Stimulated activated CD8-positive, alpha-beta memory T cell treated with anti-CD3 and anti-CD28 coated beads, Interleukin-12 subunit alpha, Interleukin-12 subunit beta, amount 100 ng/mL, for 24 hours (primary cell): Measurements from ENCODE around the gene MADD.

Experiments used
- DNase-seq: peaks from one replicate; pipeline ENCODE4 v3.0.0-alpha.2; 2020; ENCODE audit errors: extremely low read depth

MADD gene

DNA sequence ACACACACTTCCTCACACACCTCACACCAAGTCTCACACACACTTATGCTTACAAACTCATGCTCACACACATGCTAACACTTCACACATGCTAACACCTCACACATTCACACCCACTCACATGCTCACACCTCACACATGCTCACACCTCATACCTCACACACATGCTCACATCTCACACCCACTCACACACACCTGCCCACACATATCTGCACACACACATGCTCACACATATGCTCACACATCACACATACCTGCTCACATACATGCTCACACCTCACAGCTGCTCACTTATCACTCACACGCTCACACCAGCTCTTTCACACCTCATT is 87.0 kb downstream of the MADD start:
- DNase-seq, result no peak

DNA sequence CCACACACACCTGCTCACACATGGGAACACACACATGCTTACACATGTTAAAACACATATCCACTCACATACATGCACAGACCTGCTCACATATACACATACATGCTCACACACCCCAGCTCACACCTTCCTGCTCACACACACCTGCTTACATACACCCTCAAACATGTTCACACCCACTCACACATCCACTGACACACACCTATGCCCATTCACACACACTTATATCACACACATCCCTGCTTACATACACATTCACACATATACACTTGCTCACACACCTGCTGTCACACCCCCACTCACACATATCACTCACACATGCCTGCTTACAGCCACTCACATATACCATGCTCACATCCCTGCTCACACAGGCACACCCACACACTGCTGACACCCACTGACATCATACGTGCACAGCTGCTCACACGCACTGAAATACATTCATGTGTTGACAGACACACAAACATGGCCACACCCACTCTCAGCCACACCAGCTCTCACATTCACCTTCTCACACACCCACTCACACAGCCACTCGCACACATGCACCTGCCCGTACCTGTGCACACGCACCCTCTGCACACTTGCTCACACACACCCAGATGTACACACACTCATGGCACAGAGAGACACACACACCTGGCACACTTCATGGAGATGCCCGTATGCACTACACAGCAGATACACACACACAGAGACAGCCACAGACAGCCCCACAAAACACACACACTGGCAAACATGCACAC is 88.2 kb downstream of the MADD start:
- DNase-seq, result no peak

DNA sequence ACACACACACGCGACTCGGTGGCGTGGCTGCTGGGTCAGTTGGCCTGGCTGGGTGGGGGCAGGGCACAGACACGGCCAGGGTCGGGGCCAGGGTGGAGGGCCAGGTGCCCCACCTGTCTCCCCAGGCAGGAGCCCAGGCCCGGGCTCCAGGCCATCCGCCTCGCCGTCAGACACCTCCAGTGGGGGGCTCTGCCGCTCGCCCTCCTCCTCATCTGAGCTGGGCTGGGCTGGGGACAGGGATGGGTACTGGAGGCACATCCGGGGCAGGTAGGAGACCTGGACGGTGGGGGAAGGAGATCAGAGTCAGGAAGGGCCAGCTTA is 88.8 kb downstream of the MADD start:
- DNase-seq, result no peak

DNA sequence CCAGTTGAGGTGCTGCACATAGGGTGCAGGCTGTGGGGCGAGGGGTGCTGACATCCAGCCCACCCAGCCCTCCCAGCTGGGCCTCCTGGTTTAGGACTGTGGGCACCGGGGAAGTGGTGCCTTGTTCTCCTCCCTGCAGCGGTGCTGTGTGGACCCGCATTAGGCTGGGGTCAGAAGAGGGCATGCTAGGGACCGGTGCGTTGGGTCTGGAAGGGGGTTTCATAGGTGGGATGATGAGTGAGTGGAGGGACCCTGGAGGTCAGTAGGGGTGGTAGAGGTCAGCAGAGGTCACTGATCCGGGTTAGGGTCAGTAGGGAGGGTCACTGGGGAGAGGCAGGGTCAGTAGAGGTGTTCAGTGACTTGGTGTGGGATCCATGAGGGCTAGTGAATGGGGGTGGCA is 89.2 kb downstream of the MADD start:
- DNase-seq, result no peak

DNA sequence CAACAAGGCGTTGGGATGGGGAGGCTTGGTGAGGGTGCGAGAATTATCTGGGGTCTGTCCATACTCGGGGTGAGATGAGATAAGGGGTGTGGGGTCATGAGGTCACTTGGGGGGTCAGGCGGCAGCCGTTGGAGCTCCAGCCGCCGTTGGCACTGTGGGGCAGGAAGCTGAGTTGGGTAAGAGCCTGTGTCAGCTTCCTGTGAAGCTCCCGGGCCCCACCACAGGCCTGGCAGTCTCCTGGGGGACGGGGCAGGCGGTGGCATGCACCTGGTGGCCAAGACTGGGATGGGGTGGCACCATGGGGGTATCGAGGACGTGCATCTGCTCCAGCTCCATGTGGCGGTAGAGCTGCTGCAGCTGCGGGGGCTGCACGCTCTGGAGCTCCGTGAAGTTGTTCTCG is 89.7 kb downstream of the MADD start:
- DNase-seq, result no peak

DNA sequence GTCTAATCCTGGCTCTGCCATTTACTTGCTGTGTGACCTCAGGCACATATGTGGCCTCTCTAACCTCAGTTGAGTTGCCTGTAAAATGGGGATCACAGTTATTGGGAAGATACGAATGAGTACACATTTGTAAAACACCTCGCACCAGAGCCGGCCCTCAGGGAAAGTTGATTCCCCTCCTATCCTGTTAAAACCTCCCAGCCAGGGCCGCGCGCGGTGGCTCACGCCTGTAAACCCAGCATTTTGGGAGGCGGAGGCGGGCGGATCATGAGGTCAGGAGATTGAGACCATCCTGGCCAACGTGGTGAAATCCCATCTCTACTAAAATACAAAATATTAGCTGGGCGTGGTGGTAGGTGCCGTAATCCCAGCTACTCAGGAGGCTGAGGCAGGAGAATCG is 90.4 kb downstream of the MADD start:
- no peak for DNase-seq

DNA sequence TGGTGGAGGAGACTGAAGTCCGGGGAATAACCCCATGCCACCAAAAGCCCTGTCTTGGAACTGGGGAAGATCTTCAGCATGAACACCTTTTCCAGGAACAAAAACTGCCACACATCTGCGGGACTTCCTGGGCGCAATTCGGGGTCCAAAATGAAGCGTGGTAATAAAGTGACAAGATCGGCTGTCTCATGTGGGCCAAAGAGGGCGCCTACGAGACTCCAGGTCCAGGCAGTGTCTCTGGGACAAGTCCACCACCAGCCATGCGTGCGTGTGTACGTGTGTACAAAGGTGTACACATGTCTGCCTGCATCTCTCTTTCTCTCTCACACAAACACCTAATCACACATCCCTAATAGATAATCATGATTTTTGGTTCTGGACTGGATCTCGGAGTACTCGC is 91.5 kb downstream of the MADD start:
- DNase-seq, result no peak

DNA sequence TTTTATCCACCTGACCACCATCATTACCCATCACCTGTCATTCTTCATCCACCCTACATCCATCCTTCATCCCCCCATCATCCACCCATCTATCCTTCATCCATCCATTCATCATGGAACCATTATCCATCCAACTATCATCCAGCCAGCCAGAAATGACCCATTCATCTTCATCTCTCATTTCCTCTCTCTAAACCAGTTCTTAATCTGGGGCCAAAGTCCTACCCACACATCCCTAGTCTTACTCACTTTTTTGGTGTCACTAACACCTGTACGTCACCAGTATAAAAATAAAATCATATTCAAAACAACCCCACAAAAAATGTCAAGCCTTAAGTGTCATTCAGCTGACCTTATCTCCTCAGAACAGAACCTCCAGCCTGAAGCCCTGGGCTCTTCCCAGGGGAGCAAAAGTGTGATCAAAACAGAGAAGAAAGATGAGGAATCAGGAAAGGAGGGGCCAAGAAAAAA is 96.1 kb downstream of the MADD start:
- DNase-seq, result no peak

DNA sequence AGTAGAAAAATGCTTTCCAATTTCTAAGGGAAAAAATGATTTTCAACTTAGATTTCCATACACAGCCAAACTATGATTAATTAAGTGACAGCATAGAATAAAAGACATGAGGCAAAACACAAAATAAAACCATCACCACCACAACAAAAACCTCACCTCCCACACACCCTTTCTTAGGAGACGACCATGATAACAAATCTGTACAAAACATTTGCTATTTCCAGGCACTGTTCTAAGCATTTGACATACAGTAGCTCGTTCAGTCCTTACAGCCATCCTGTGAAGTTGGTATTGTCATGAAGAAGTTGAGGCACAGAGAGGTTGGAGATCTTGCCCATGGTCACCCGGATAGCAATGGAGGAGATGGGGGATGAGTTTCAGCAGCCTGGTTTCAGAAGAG is 99.7 kb downstream of the MADD start:
- no peak for DNase-seq

DNA sequence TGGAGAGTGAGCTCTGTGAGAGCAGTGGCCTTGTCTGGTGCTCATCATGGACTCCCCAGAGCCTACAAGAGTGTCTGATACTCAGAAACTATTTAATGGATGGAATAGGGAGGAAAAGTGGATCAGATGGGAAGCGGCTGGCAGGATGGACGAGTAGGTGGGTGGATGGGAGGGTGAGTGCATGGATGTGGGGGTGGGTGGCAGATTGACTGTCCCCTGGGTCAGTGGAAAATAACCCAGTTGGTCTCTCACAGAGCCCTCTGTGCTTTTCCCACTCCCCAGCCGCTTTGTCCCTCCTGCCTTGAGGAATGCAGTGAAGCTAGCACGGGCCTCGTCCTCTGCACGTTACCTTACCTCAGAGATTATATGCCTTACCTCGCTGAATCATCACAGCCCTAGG is 102.5 kb downstream of the MADD start:
- DNase-seq, result no peak

DNA sequence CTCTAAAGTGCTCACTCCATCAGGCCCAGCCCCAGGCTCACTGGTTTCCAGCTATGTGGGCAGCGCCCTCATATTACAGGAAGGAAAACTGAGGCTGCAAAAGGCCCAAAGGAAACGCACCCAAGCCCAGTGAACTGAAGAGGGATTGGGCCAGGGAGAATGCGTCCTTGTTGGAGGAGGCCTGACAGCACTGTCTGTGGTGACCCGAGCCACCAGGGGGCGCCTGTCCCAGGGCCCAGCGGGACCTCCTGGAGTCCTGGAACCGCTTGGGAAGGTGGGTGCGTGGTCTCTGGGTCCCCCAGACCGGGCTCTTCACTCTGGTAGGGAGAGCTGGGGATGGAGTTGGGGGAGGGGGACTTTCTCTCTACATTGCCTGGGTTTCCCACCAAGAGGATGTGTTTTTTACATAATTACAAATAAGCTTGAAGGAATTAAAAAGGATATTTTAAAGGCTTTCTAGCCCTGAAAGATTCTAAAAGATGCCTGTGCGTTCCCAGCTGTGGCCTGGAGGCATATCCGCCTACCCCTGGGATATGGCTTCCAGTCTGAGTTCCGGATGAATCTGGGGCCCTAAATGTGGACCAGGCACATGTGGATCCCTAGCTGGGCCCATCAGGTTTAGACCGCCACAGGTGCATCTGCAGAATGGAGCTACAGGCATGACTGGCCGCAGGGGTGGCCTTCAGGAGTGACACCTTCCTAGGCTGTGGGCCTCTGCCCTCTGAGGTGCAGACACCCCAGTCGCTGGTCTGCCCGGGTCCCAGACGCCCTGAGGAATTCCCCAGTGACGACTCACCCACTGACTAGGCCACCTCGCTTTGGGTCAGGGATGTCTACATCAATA is 104.2 kb downstream of the MADD start:
- peak; percentile 69 for DNase-seq

DNA sequence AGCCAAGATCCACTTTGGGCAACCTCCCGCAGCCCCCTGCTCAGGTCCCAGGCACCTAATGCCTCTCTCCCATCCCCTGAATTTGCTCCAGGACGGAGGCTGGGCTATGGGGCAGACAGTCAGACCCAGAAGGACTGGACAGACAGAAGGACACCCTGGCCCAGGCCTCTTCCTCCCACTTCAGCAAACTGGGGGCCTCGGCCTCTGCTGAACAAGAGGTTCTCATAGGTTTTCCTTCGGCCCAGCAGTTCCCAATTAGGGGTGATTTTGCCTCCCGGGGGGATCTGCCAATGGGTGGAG is 104.7 kb downstream of the MADD start:
- DNase-seq, result no peak

DNA sequence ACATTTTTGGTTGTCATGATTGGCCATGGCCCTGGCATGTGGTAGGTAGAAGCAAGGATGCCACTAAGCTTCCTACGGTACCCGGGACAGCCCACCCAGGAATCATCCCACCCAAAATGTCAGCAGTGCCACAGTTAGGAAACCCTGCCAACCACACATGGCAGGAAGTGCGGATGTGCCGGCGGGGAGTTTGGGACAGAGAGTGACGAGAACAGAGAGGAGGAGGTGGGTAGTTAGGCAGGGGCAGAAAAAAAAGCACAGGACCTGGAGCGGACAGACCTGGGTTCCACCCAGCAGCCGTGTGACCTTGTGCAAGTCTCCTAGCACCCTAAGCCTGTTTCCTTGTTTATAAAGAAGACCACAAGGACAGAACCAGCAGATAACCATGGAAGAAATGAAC is 105.1 kb downstream of the MADD start:
- DNase-seq, result no peak

DNA sequence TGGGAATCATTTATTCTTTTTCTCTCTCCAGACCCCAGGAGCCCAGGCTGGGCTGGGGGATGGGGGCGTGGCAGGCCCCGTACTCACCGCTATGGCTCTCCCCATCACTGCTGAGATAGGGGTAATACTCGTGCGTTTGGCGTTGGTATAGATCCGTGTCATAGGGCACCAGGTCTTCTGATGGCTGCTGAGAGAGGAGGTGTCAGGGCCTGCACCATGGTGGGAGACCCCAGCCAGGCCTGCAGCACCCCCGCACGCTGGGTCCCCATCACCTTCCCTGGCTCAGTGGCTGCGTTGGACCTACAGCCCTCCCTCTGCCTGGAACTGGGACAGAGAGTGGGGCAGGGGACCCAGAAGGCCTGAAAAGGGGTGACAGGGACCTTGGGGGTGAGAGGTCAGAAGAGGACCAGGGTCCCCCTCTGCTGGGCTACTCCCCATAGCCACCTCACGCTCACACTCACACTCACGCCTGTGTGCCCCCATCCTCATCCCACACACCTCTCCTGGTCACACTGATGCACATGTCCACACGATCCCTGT is 105.7 kb downstream of the MADD start:
- no peak for DNase-seq

DNA sequence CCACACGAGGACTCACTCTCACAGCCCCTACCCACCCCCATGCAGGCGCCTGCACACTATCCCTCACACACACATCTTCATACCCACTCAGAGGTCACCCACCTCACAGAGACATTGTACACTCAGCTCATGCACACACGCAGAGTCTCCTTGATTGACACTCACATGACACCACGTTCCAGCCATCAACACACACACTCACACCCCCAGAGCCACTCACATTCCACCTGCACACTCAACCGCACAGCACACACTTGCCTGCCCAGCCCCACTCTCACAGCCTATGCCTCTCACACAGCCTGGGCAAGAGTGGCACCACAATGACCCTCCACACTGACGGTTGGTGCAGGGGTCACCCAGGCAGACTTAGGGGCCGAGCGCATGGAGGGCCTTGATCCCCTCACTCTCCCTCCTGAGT is 106.2 kb downstream of the MADD start:
- no peak for DNase-seq

DNA sequence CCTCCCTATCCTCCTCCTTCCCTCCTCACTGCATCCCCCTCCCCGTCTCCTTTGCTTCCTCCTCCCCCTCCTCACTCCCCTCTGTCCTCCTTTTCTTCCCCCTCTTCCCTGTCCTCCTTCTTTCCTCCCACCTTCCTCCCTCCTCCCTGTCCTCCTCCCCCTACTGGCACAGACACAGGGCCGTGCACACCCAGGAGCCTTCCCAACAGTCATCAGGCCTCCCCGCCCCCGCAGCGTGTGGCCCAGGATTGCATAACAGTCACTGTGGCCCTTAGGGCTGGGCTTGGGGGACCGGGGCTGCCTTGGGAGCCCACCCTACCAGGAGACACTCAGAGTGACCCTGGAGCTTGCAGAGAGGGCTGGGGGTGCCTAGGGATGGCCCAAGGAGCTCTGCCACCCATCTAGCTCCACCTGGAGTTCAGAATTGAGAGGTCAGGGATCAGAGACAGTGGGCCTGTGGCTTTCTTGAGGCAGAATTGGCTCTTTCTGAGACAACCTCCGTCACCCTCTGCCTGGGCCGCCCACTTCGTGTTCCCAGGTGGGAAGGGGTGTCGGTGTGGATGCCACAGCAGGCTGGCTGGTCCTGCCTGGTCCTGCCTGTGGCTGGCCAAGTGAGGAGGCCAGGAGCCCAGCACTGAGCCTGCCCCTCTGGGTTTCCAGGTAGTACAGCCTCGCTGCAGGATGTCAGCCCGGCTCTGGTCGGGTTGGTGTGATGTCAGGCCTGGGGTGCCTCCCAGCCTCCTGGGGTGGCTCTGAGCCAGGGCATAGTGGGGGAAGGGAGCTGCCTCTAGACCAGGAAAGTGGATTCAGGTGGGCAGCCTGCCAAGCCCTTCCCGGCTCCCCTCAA is 106.8 kb downstream of the MADD start:
- DNase-seq, result no peak

DNA sequence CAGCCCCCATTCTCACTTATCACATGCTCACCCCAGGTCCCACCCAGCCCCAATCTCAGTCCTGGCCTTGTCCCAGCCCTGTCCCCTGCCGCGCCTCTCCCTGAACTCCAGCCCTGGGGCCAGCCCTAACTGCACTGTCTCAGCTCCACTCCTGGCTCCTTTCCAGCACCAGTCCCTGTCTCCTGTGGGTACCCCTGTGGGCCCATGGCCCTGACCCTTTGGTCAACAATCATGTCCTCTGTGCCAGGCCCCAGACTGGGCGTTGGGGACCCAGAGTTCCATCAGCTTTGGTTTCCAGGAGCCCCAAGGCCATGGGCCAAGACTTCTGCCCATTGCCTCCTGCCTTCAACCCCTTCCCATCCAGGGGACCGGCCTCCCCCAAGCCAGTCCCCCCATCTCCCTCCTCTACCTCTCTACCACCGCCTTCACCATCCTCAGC is 107.7 kb downstream of the MADD start:
- no peak for DNase-seq

DNA sequence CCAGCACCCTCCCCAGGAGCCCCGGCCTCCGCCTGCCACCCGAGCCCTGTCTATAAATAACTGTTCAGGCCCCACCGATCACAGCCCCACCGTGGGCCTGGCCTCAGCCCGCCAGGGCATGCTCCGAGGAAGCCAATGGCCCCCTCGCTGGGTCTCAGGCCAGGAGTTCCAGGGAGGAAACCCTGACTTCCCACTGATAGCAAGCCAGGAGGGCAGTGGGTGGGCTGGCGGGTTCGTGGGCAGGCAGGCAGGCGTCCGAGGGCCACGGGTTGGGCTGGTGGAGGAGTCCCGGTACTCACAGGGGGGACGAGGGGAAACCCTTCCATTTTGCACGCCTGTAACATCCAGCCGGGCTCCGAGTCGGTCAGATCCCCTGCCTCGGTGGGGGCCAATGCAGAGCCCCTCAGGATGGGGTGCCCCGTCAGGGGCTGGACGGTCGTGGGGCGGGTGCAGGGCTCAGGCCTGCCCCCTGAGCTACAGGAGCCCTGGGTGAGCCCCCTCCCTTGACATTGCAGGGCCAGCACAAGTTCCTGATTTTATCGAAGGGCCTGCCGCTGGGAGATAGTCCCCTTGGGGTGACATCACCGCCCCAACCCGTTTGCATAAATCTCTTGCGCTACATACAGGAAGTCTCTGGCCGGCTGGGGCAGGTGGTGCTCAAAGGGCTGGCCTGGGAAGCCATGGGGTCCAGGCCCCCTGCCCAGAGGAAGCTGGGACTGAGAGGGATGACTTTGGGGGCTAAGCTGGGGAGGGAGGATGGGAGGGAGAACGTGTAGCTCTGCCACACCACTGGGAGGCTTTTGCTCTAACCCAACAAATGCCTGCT is 108.3 kb downstream of the MADD start, which contains the start of gene SPI1:
SPI1 (minus strand) TSS at position 538 of the 826 bp plus-strand sequence; CDS start at position 344, 194 bp downstream.
- DNase-seq, result no peak

DNA sequence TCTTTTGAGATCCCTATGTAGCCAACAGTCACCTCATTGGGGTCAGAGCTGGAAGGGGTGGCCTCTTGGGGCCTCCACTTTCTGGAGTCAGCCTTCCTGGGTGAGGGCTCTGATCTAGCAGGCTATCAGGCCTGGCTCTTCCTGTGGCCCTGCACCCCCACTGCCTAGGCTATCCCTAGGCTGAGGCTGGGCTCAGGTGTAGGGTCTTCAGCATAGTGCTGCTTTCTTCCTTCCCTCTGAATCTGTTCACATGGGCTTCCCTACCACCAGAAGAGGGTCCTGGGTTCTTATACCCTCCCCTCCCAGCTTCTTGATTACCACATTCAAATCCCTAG is 108.9 kb downstream of the MADD start:
- no peak for DNase-seq

DNA sequence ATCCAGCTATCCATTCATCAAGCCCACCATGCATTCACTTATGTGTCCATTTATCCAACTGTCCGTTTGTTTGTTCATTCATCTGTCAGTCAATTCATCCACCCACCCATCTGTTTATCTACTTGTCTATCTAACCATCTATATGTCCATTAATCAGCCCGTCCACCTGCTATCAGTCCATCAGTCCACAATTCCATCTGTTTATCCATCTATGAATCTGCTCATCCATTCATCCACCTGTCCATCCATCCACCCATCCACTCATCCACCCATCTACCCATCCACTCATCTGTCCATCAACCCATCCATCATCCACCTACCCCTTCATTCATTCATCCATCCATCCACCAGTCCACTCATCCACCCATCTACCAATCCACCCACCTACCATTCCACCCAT is 109.4 kb downstream of the MADD start:
- no peak for DNase-seq
